Measurements from ENCODE around the gene BAG2.

DNA sequence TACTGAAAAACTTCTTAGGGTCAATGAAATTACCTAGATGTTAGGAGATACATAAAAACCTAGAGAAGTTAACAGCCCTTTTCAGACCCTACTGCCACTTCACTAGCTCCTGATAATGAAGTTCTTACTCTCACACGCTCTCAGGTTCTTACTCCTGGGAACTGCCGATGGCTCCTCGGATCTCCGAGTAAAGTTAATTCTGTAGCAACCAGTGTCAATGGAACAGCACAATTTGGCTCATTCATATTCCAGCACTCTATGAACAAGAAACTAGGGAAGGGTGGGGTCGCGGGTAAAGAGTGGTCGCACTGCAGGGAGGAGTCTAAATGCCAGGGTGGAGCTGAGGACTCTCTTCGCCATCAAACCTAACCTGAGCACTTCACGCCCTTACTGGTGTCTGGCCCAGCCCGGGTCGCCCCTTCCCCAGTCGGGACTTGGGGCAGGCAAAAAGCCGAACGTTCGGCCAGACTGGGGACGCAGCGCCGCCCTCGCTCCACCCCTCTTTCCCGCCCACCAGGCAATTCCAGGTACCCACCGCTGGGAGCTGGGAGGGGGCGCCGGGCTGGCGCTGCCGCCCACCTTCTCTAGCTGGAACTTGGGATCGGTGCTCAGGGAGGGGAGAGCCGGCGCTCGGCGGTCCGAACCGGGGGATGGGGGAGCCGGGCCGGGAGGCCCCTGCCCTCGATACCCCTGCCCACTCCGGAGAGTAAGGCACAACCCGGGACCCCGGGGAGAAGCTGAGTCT is 49.2 kb downstream of the BAG2 start:
- TF ChIP-seq, protein P1, sequence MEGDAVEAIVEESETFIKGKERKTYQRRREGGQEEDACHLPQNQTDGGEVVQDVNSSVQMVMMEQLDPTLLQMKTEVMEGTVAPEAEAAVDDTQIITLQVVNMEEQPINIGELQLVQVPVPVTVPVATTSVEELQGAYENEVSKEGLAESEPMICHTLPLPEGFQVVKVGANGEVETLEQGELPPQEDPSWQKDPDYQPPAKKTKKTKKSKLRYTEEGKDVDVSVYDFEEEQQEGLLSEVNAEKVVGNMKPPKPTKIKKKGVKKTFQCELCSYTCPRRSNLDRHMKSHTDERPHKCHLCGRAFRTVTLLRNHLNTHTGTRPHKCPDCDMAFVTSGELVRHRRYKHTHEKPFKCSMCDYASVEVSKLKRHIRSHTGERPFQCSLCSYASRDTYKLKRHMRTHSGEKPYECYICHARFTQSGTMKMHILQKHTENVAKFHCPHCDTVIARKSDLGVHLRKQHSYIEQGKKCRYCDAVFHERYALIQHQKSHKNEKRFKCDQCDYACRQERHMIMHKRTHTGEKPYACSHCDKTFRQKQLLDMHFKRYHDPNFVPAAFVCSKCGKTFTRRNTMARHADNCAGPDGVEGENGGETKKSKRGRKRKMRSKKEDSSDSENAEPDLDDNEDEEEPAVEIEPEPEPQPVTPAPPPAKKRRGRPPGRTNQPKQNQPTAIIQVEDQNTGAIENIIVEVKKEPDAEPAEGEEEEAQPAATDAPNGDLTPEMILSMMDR (IDR thresholded peaks at IDR 0.05): peak; percentile 11 to 48 (median 34)
- TF ChIP-seq POLR2A (IDR thresholded peaks at IDR 0.05): no peak
